ENCODE measurements around the gene SNX6. TPM values are rescaled to one million over a fixed set of nuclear protein-coding genes. Genes with fewer than 3 reads are reported as not detected.
"Not testable (repeated sequence)": the region's sequence is repeated elsewhere in the genome, so short reads cannot be mapped to it uniquely, and the experiment has no call there.

SNX6 gene
- total RNA-seq, 1 experiment from 2014 or later = 72.5 TPM

- Mint-ChIP-seq H3K36me3 (ENCODE audit: insufficient read depth, unreplicated experiment) (peaks cover 90% of the 10 kb centered on the region), H3K9me3 (ENCODE audit: unreplicated experiment) (no peaks in the 10 kb centered on the region), H3K4me3 (ENCODE audit: unreplicated experiment) (no peak overlapping the region), H3K4me1 (ENCODE audit: insufficient read depth, unreplicated experiment) (no peaks in the 10 kb centered on the region), H3K27ac (ENCODE audit: low read depth, unreplicated experiment) (no peak overlapping the region), H3K27me3 (ENCODE audit: insufficient read depth, unreplicated experiment) (no peaks in the 10 kb centered on the region)
- DNase-seq (ENCODE audit: unreplicated experiment) = no peak
- intact Hi-C loops (cut with micrococcal nuclease) = no loop called here
- CTCF ChIA-PET = no interaction called here
- POLR2A ChIA-PET = interaction anchor here (0.8 kb wide), 1 partner anchor 66 kb away, joined by 6 read pairs; no protein-coding TSS in a partner anchor
- TF ChIP-seq CTCF (IDR thresholded peaks at IDR 0.05; ENCODE audit: unreplicated experiment) = no peak
- BruUV-seq (replicated peaks) = no TSS peak
Measured at GRCh38 chr14:34568803-34569202, 61.1 kb downstream of the SNX6 start.

- no peaks in the 10 kb centered on the region for H3K27me3 Mint-ChIP-seq (ENCODE audit: insufficient read depth, unreplicated experiment)
- POLR2A ChIA-PET = no interaction called here
- CTCF ChIA-PET = interaction anchor here (0.7 kb wide), 1 partner anchor 111 kb away, joined by 3 read pairs; no protein-coding TSS in a partner anchor
- H3K4me3 Mint-ChIP-seq (ENCODE audit: unreplicated experiment) = no peak overlapping the region
- H3K36me3 Mint-ChIP-seq (ENCODE audit: insufficient read depth, unreplicated experiment) = peaks cover 49% of the 10 kb centered on the region
- no peak overlapping the region for H3K27ac Mint-ChIP-seq (ENCODE audit: low read depth, unreplicated experiment)
- intact Hi-C loops (cut with micrococcal nuclease) = no loop called here
- BruUV-seq (replicated peaks) = no TSS peak
- no peaks in the 10 kb centered on the region for H3K9me3 Mint-ChIP-seq (ENCODE audit: unreplicated experiment)
- TF ChIP-seq CTCF (IDR thresholded peaks at IDR 0.05; ENCODE audit: unreplicated experiment) = no peak
- DNase-seq (ENCODE audit: unreplicated experiment) = no peak
- H3K4me1 Mint-ChIP-seq (ENCODE audit: insufficient read depth, unreplicated experiment) = no peaks in the 10 kb centered on the region
Measured at GRCh38 chr14:34562776-34563150, 67.2 kb downstream of the SNX6 start.

- CTCF ChIA-PET; H3K4me3 Mint-ChIP-seq (ENCODE audit: unreplicated experiment); H3K4me1 Mint-ChIP-seq (ENCODE audit: insufficient read depth, unreplicated experiment); H3K27ac Mint-ChIP-seq (ENCODE audit: low read depth, unreplicated experiment); H3K27me3 Mint-ChIP-seq (ENCODE audit: insufficient read depth, unreplicated experiment); intact Hi-C loops (cut with micrococcal nuclease); DNase-seq (ENCODE audit: unreplicated experiment); H3K9me3 Mint-ChIP-seq (ENCODE audit: unreplicated experiment); POLR2A ChIA-PET: not testable (repeated sequence)
- BruUV-seq (replicated peaks) = TSS peak; percentile 46
- H3K36me3 Mint-ChIP-seq (ENCODE audit: insufficient read depth, unreplicated experiment) = peaks cover 43% of the 10 kb centered on the region
Measured at GRCh38 chr14:34562037-34562775, 67.7 kb downstream of the SNX6 start.

GRCh38 chr14:34556498-34556829, 73.5 kb downstream of the SNX6 start:
- intact Hi-C loops (cut with micrococcal nuclease) = loop anchor here (5.0 kb wide), 1 partner anchor 156 kb away; the partner anchor contains the start of gene CFL2
- DNase-seq (ENCODE audit: unreplicated experiment); H3K36me3 Mint-ChIP-seq (ENCODE audit: insufficient read depth, unreplicated experiment); BruUV-seq (replicated peaks); H3K27me3 Mint-ChIP-seq (ENCODE audit: insufficient read depth, unreplicated experiment); H3K9me3 Mint-ChIP-seq (ENCODE audit: unreplicated experiment); H3K27ac Mint-ChIP-seq (ENCODE audit: low read depth, unreplicated experiment); POLR2A ChIA-PET; CTCF ChIA-PET; H3K4me1 Mint-ChIP-seq (ENCODE audit: insufficient read depth, unreplicated experiment); H3K4me3 Mint-ChIP-seq (ENCODE audit: unreplicated experiment): not testable (repeated sequence)

- BruUV-seq (replicated peaks); CTCF ChIA-PET; H3K9me3 Mint-ChIP-seq (ENCODE audit: unreplicated experiment); POLR2A ChIA-PET; H3K4me1 Mint-ChIP-seq (ENCODE audit: insufficient read depth, unreplicated experiment); H3K27me3 Mint-ChIP-seq (ENCODE audit: insufficient read depth, unreplicated experiment); H3K4me3 Mint-ChIP-seq (ENCODE audit: unreplicated experiment); H3K27ac Mint-ChIP-seq (ENCODE audit: low read depth, unreplicated experiment); DNase-seq (ENCODE audit: unreplicated experiment); H3K36me3 Mint-ChIP-seq (ENCODE audit: insufficient read depth, unreplicated experiment): not testable (repeated sequence)
- intact Hi-C loops (cut with micrococcal nuclease) = loop anchor here (5.0 kb wide), 1 partner anchor 156 kb away; the partner anchor contains the start of gene CFL2
Measured at GRCh38 chr14:34555583-34556497, 74.1 kb downstream of the SNX6 start.

All from MCF 10A (cell line).